Kasumi-1 (cell line): ENCODE data around the gene SRP72.
"Not testable (repeated sequence)": the region's sequence is repeated elsewhere in the genome, so short reads cannot be mapped to it uniquely, and the experiment has no call there.

Experiments
- DNase-seq, 2 experiments: peaks; one replicate each; lab custom pipeline; 2025; lab: John Stamatoyannopoulos, UW

SRP72 gene, protein sequence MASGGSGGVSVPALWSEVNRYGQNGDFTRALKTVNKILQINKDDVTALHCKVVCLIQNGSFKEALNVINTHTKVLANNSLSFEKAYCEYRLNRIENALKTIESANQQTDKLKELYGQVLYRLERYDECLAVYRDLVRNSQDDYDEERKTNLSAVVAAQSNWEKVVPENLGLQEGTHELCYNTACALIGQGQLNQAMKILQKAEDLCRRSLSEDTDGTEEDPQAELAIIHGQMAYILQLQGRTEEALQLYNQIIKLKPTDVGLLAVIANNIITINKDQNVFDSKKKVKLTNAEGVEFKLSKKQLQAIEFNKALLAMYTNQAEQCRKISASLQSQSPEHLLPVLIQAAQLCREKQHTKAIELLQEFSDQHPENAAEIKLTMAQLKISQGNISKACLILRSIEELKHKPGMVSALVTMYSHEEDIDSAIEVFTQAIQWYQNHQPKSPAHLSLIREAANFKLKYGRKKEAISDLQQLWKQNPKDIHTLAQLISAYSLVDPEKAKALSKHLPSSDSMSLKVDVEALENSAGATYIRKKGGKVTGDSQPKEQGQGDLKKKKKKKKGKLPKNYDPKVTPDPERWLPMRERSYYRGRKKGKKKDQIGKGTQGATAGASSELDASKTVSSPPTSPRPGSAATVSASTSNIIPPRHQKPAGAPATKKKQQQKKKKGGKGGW

DNA sequence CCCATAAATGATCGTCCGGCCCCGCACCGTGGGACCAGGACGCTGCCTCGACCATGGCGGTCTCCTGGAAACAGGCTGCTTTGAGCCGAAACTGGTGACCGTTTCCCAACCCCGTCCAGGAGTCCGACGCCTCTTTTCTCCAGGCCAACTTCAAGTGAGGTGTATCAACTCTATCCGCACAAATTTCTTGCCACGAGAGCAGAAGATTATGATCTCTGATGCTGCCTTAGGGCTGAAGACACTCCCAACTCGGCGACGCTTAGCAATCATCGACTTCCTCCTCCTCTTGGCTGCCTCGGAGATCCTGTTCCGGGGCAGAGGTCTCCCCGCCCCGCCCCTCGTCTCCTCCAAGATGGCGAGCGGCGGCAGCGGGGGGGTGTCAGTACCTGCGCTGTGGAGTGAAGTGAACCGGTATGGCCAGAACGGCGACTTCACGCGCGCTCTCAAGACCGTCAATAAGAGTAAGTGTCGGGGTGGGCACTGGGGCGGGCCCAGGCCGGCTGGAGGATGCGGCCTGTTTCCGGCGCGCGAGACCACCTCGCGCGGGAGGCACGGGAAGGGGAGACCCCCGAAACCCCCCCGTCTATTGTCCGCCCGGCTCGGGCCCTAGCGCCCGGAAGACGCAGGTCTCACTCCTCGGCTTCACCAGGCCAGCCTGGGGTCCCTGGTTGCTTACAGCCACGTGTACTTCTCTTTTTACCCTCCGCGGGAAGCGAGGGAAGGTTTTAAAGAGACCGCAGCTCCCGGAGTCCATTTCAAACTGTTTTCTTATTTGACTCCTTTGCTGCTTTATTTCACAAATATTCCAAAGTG is at the start of gene SRP72:
SRP72 (plus strand) TSS at position 334 of the 813 bp plus-strand sequence; CDS start at position 353, 19 bp downstream.
- DNase-seq, result peak; percentile 99 to 100

DNA sequence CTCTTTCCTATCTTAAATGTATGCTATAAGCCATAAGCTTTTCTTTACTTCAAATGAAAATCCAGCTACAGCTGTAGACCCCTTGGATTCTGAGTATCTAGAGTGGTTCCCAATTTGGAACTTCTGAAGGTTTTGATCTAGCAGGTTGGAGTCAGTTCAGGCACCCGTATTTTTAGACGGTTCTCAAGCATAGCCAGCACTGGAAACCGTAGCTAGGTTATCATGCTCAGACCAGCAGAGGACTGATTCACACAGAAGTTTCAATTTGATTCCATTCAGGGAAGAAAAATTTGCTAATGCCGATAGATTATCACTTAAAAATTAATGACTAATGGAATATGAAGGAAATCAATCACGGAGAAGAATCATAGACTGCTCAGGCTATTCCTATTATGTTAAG is 43.2 kb upstream of the SRP72 start:
- DNase-seq, result no peak

DNA sequence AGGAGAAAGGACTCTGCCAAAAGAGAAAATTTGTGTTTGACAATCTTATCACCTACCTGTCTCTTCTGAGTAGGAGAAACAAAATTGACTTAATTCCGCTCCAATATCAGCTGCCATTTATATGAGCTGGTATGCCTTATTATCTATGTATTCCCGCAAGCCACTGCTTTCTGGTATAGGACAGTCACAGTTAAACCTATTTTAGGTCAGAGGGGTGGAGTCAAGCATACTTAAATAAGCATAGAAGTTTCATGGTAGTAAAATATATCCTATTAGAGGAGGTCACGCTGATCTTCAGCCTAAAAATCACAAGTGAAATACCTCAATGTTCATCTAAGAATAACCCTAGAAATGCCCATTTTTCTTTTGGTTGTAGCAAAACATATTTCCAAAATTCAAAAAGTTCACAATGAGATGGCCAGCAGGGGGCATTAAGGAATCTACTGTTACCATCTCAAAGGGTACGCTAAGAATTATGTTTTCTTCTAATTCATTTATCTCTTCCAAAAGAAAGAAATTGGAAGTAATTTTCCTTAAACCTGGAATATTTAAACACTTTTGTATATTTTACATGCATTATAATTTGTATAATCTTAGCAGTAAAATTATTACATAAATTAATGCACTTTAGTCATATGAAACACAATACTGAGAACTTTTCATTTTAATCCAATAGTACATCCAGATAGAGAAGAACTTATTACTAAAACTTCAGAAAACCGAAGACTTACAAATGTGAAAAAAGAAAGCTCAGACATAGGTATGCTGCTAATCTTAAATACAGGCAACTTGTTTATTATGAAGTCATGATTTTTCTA is 42.5 kb upstream of the SRP72 start:
- DNase-seq, result peak; percentile 90 to 96

DNA sequence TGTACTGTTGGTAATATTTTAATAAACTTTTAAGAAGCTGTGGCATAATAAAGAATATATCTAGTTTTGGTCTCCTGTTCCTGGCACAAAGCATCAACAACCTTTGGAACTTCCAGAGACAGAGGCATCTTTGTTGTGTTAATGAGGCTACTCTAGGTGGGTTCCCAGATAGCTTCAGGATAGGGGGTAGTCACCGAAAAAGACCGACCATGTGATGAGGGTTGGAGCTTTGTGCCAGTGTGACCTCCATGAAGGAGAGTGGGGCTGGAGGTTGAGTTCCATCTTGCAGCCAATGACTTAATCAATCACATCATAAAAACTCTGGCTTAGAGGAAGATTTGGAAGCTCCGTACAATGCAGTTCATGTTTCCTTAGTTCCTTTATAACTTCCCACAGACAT is 41.9 kb upstream of the SRP72 start:
- no peak for DNase-seq

DNA sequence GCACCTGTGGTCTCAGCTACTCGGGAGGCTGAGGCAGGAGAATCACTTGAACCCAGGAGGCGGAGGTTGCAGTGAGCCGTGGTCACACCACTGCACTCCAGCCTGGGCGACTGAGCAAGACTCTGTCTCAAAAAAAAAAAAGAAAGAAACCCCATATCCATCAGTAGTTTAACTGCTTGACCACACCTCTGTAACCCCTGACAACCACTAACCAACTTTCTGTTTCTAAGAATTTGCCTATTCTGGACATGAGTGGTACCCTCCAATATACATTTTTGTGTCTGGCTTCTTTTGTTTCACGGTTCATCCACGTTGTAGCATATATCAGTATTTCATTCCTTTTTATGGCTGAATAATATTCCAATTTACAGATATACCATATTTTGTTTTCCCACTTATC is 41.1 kb upstream of the SRP72 start:
- no peak for DNase-seq

DNA sequence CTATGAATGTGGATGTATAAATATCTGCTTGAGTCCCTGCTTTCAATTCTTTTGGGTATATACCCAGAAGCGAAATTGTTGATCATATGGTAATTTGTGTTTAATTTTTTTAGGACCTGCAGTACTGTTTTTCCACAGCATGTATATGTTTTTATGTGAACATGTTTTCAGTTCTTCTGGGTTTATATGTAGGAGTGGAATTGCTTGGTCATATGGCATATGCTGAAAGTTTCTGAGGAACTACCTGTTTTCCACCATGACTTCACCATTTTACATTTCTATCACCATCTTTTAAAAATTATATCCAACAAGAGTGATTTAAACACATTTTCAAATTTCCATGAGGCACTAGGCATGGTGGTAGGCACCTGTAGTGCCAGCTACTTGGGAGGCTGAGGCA is 40.2 kb upstream of the SRP72 start:
- no peak for DNase-seq

DNA sequence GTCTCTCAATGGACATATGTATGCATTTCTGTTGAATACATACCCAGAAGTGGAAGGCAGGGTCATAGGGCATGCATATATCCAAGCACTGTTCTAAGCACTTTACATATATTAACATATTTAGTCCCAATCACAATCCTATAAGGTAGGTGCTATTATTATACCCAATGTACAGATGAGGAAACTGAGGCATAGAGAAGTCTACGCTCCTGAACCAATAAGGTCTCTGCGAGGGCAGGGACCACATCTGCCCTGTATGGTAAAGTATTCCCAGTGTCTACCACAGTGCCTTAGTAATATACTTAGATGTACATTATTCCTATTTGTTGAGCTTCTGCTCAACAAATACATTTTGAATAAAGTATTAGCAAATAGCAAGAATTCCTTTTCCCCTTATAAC is 37.2 kb upstream of the SRP72 start:
- DNase-seq, result no peak

DNA sequence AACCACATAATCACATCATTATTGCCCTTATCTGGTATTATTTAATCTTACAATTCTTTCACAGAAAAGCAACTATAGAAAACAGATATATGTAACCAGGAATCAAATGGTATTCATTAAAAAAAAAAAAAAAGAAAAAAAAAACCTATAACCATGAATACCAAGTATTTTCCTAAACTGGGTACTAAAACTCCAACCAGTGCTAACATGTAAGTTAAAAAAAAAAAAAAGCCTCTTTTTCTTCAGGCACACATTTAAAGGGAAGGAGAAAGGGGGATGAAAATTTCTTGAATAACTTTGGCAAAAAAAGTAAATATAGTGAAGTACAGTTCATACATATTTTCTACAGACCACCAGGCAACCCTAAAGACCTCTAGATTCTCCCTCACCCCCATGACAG is 34.1 kb upstream of the SRP72 start:
- DNase-seq, result no peak

DNA sequence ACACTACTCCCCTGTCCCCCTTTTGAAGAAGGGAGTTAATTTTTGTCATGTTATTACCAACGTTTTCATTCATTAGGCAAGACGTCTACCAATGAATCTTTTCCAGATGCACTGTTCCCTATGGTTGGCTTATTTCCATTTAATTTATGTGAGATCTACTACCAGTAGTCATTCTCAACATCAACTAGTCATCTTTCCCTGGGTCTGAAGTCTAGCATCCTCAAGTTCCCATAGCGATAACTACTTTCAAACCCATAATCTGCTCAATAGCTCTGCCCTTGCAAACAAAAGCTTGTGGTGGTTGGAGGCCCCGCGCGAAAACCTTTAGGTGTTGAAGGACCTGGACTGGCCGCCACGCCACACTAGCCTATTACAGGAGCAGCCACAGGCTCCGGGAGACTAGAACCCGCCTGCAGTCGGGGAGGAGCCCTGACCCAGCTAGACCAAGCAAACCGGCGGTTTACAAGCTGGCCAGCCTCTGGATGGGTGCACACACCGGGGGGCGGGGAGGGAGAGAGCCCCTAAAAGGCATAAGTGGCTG is 32.7 kb upstream of the SRP72 start:
- DNase-seq, result peak; percentile 87 to 92

DNA sequence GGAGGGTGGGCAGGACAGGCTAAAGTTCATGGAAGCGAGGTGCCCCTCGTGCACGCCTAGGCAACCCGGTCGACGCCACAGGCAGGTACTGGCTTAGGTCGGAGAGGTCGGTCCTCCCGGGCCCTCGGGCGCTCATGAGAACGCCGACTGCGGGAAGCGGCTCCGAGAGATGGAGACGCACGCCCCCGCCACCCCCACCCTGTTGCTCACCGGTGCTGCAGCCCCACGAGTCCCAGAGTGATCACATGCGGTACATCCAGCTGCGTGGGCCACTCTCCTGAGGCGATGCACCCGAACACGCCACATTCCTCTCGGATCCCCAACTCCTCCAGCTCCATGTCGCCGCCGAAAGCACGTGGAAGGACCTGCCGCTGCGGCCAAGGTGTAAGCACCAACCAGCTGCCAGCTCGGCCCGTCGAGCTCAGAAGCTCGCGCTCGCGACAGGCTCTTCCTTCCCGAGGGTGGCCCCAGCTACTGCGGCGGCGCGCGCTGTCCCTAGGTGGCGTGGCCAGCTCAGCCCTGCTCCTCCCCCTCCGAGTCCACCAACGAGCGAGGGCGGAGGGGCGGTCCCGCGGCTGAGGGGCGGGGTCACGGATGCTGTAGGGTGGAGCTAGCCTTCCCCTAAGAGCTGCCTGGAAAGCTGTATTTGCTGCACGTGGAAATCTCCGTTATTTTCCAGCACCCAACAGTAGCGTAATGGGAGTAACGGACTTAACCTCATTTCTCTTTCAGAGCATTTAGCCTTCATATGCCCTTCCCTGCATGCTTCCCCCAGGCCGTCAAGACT is 32.1 kb upstream of the SRP72 start, which contains the start of gene PPAT:
PPAT (minus strand) TSS at position 476 of the 787 bp plus-strand sequence; CDS start at position 338, 138 bp downstream.
- peak; percentile 100 for DNase-seq

DNA sequence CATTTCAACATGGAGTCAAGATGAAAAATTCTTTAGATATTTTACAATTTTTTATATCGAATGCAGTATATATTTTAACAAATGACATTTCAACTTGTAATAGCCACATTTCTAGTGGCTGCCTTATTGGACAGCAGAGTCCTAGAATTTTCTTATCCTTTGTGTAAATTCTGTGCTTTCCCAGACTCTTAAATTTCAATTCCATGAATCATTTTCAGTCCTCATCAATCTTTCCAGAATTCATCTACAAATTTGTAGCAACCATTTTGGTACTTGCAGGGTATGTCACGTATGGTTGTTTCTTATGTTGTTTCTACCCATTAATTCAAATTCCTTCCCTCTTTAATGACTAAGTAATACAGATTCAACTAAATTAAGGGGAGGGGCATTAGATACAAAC is 28.7 kb upstream of the SRP72 start:
- no peak for DNase-seq

DNA sequence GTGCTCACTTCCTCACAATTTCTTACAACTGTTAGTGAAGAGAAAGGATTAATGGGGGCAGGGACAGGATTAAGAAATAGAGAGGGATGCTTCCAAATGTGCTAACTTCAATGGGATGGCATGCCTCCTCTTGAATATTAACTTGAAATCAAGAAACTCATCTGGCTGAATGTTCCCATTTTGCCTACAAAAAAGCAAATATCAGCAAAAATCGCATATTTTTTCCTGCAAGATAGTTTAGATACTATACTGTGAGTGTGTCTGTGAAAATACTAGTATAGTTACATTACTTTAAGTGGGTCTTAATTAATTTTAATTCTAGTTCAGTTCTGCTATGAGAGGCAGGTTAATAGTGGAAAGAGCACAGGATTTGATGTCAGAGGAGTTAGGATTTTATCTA is 26.4 kb upstream of the SRP72 start:
- DNase-seq, result no peak

DNA sequence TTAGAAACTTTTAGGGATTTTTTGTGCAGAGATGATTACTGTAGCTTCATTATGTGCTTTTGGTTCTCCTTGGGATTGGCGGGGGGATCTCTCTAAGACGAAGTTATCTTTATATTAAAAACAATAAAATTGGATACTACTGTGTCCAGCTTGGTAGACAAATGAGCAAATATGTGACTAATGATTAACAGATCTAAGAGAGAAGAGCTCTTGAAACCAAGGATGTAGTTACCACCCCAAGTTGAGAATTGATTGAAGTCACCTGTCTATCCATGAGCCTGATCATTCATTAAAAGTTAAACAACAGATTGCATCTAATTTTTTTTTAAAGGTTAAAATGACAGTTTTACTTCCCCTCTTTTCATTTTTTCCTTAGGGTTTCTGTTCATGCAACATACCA is 22.7 kb upstream of the SRP72 start:
- no peak for DNase-seq

DNA sequence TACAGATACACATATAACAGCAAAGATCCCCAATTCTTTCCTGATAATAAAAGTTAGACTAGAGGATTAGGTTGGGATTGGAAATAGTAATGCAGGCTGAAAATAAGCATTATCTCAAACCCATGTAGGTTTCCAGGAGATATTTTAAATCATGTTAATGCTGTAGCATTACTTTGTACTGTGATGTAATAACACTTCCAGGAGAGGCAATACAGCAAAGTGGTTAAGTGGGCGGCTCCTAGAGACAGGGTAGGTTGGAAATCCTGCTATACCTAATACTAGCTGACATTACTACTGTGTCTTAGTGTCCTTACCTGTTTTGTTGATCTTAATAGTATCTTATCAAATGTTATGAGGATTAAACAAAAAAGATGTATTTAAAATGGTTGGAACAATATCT is 21.7 kb upstream of the SRP72 start:
- peak in 1 of 2 experiments; percentile 36 for DNase-seq

DNA sequence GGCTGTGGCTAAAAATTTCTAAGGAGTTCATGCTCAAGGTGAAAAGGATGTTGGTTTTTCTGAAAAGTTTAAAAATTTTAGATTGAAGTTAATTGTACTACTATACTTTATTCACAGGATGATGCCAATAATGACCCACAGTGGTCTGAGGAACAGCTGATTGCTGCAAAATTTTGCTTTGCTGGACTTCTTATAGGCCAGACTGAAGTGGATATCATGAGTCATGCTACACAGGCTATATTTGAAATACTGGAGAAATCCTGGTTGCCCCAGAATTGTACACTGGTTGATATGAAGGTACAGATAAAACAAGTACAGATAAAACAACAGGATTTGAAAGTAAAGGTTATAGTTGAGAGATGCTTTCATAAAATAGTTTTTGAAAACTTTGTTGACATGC is 19.1 kb upstream of the SRP72 start:
- no peak for DNase-seq

DNA sequence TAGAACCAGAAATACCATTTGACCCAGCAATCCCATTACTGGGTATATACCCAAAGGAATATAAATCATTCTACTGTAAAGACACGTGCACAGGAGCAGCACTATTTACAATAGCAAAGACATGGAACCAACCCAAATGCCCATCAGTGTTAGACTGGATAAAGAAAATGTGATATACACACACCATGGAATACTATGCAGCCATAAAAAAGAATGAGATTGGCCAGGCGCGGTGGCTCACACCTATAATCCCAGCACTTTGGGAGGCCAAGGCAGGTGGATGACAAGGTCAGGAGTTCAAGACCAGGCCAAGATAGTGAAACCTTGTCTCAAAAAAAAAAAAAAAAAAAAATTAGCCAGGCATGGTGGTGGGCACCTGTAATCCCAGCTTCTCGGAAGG is 17.9 kb upstream of the SRP72 start:
- DNase-seq, result not testable (repeated sequence)

DNA sequence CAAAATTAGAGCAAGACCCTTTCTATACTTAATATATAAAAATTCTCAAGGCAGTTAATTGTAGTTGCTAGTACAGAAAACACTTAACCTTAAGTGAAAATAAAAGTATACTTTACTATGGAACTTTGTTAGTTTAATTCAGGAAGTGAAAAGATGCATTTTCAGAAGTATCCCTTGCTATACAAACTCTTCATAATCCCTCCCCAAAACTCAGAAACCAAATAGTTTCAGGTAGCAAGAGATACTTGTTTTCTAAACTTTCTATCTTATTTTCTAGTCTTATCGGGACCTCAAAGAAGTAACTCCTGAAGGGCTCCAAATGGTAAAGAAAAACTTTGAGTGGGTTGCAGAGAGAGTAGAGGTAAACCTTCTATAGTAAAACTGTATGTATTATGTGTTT is 17.1 kb upstream of the SRP72 start:
- no peak for DNase-seq

DNA sequence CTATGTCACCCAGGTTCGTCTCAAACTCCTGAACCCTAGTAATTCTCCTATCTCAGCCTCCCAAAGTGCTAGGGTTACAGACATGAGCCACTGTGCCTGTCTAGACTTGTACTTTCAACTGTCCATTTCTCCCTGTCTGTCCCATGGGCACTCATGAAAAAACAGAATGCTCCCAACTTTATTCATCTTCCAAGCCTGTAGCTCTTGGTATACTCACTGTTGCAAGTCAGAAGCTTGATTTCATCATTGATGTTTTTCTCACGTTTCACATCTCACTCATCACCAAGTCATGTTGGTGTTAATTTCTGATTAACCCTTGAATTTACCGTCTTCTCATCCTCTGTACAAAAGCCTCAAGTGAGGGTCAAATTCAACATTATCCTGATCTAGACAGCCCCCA is 7.3 kb upstream of the SRP72 start:
- no peak for DNase-seq

DNA sequence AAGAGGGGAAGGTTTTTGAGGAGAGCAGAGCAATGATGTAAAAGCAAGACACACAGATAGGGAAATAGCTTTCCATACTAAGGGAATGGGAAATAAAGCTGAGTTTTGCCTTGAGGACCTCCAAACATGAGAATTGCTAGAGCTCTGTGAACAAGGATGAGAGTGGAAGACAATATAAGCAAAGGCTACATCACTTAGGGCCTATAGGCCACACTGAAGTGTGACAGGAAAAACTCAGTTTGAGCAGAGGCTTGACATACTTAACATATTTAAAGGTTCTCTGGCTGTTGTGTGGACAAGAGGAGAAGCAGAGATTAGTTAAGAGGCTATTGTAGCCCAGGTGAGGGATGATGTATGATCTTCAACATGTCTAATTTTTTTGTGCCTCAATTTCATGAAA is 5.3 kb upstream of the SRP72 start:
- no peak for DNase-seq

DNA sequence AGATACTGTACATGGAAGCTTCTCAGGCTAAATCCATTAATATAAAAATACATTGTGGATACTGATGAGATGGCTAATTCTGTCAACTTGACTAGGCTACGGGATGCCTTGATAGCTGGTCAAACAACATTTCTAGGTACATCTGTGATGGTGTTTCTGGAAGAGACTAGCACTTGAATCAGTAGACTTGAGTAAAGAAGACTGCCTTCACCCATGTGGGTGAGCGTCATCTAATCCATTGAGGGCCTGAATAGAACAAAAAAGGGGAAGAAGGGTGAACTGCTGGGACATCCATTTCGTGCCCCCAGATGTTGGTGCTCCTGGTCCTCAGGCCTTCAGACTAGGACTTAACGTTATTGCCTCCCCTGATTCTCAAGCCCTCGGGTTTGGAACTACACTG is 3.7 kb upstream of the SRP72 start:
- DNase-seq, result peak; percentile 50 to 56

DNA sequence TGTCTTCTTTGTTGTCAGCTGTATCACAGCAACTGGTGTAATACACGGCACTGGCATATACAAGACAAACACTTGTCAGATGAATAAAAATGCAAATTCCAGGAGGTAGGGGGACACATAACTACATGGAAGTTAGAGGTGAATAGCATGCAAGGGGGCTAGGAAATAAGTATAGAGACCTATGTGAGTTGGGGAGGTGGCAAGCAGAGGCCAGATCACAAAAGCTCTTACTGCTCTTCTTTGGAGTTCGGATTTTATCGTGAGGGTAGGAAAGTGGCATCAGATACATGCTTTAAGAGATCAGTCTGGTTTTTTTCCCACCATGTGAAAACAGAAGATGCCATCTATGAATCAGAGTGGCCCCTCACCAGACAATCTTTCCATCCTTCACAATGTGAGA is 2.8 kb upstream of the SRP72 start:
- DNase-seq, result no peak
